Measurements from ENCODE around the gene TBL2.

DNA sequence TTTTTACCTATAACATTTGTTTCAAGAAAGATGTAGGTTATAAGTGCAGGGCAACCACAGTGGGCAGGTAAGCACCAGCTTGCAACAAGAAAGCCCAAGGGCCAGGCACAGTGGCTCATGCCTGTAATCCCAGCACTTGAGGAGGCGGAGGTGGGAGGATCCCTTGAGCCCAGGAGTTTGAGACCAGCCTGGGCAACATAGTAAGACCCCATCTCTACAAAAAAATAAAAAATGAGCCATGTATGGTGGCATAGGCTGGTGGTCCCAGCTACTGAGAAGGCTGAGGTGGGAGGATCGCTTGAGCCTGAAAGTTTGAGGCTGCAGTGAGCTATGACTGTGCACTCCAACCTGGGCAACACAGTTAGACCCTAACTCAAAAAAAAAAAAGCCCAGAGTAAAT is 33.7 kb downstream of the TBL2 start:
- TF ChIP-seq, protein P1, sequence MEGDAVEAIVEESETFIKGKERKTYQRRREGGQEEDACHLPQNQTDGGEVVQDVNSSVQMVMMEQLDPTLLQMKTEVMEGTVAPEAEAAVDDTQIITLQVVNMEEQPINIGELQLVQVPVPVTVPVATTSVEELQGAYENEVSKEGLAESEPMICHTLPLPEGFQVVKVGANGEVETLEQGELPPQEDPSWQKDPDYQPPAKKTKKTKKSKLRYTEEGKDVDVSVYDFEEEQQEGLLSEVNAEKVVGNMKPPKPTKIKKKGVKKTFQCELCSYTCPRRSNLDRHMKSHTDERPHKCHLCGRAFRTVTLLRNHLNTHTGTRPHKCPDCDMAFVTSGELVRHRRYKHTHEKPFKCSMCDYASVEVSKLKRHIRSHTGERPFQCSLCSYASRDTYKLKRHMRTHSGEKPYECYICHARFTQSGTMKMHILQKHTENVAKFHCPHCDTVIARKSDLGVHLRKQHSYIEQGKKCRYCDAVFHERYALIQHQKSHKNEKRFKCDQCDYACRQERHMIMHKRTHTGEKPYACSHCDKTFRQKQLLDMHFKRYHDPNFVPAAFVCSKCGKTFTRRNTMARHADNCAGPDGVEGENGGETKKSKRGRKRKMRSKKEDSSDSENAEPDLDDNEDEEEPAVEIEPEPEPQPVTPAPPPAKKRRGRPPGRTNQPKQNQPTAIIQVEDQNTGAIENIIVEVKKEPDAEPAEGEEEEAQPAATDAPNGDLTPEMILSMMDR (IDR thresholded peaks at IDR 0.05), result no peak
- no peak for TF ChIP-seq POLR2A (IDR thresholded peaks at IDR 0.05)
